DND-41 (cell line): ENCODE measurements around the gene SLC51A.

Experiments
- ATAC-seq: fragments of 200-7000 bp; cut with Tn5 transposase; 3 replicates; pipeline ENCODE4 v1.9.1; 2021; ENCODE audit warnings: low read depth; ENCODE audit not compliant: insufficient read depth
- DNase-seq: peaks from one replicate; pipeline ENCODE4 v3.0.0-alpha.2; 2020
- H2AFZ ChIP-seq: 2 replicates; pipeline ENCODE4 v1.6.0; 2012; ENCODE audit warnings: low read depth, low read length
- H3K27ac ChIP-seq: 2 replicates; pipeline ENCODE4 v1.5.1; 2012; ENCODE audit warnings: low read length, inconsistent platforms
- H3K27me3 ChIP-seq: fragments of 200-600 bp; sonication (generic); 2 replicates; pipeline ENCODE4 v1.6.0; 2012; ENCODE audit warnings: low read length, mild to moderate bottlenecking, inconsistent platforms; ENCODE audit not compliant: insufficient read depth, poor library complexity
- H3K36me3 ChIP-seq: 2 replicates; pipeline ENCODE4 v1.5.1; 2012; ENCODE audit warnings: low read length, inconsistent platforms; ENCODE audit not compliant: insufficient read depth
- H3K4me1 ChIP-seq: 2 replicates; pipeline ENCODE4 v1.5.1; 2012; ENCODE audit warnings: mild to moderate bottlenecking, low read length; ENCODE audit not compliant: insufficient read depth
- H3K4me2 ChIP-seq: 2 replicates; pipeline ENCODE4 v1.6.0; 2012; ENCODE audit warnings: mild to moderate bottlenecking, moderate library complexity, low read length, inconsistent platforms; ENCODE audit not compliant: insufficient read depth
- H3K4me3 ChIP-seq, 2 experiments: fragments of 200-600 bp in 1 of 2; shearing (Covaris generic) in 1 of 2; 2 replicates each; pipeline ENCODE4 v1.5.1; 2012 to 2016; ENCODE audit warnings: inconsistent platforms in 2 of 2, low read length in 2 of 2, mild to moderate bottlenecking in 2 of 2, low read depth in 1 of 2, moderate library complexity in 1 of 2
- H3K79me2 ChIP-seq: 2 replicates; pipeline ENCODE4 v1.6.0; 2012; ENCODE audit warnings: low read length, inconsistent platforms; ENCODE audit not compliant: insufficient read depth
- H3K9ac ChIP-seq: 2 replicates; pipeline ENCODE4 v1.6.0; 2012; ENCODE audit warnings: low read depth, mild to moderate bottlenecking, inconsistent platforms, low read length, moderate library complexity
- H3K9me3 ChIP-seq: 2 replicates; pipeline ENCODE4 v1.5.1; 2012; ENCODE audit warnings: low read length, moderate library complexity, mild to moderate bottlenecking, inconsistent platforms; ENCODE audit not compliant: insufficient read depth, severe bottlenecking
- H4K20me1 ChIP-seq: 2 replicates; pipeline ENCODE4 v1.6.0; 2012; ENCODE audit warnings: low read length; ENCODE audit not compliant: insufficient read depth
- CTCF ChIP-seq: IDR thresholded peaks from 2 replicates; pipeline ENCODE4 v1.5.1; 2012; ENCODE audit warnings: borderline replicate concordance, low read length, moderate library complexity, mild to moderate bottlenecking; ENCODE audit not compliant: poor library complexity, severe bottlenecking; ENCODE audit errors: extremely low read depth
- EZH2 ChIP-seq: IDR thresholded peaks from 3 replicates; pipeline ENCODE4 v1.6.1; 2012; ENCODE audit warnings: borderline replicate concordance, low read depth, mild to moderate bottlenecking, moderate library complexity, low read length, inconsistent platforms; ENCODE audit not compliant: severe bottlenecking

The SLC51A gene

GRCh38 chr3:196273655-196274054, 57.3 kb downstream of the SLC51A start:
- no peak overlapping the region for H3K9ac ChIP-seq
- H3K4me1 ChIP-seq = no peaks in the 10 kb centered on the region

DNA sequence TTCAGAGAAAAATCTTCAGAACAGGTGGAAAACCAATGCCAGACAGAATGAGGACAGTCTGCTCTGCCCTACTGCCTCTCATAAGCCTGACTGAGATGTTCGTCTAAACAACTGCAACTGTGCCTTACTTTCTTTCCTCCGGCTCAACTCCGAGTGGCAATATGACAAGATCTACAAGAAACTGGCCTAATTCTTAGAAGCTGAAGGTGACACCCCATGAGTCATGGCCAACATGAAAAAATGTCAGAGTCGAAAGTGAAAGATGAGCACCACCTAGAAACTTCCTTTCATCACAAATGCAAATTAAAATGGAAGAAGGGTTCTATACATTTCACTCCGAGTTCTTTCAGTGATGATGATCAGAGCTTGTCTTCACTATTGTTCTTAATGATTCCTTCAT, 58.3 kb downstream of the SLC51A start:
- ATAC-seq (no peak), DNase-seq (no peak)
- Histone ChIP-seq H3K4me1 (no peaks in the 10 kb centered on the region), H2AFZ (no peak overlapping the region), H3K36me3 (peaks cover 17% of the 10 kb centered on the region), H3K27ac (no peak overlapping the region), H3K4me2 (no peak overlapping the region), H3K9ac (no peak overlapping the region), H3K4me3 (no peak overlapping the region), H4K20me1 (0 out of 2 replicates have a peak, but pooled peaks cover 3% of the 10 kb centered on the region), H3K79me2 (peaks cover 47% of the 10 kb centered on the region), H3K27me3 (no peaks in the 10 kb centered on the region), H3K9me3 (peaks cover 14% of the 10 kb centered on the region)
- no peak for TF ChIP-seq CTCF
- no peak for TF ChIP-seq EZH2

More at GRCh38 chr3:196273655-196274054, 57.3 kb downstream of the SLC51A start:
- Histone ChIP-seq H3K36me3 (peaks cover 21% of the 10 kb centered on the region), H3K4me2 (no peak overlapping the region), H3K27me3 (no peaks in the 10 kb centered on the region), H2AFZ (no peak overlapping the region), H3K27ac (no peak overlapping the region), H3K4me3 (no peak overlapping the region), H3K9me3 (peaks cover 14% of the 10 kb centered on the region), H4K20me1 (0 out of 2 replicates have a peak, but pooled peaks cover 3% of the 10 kb centered on the region), H3K79me2 (peaks cover 41% of the 10 kb centered on the region)
- DNase-seq (no peak), ATAC-seq (no peak)
- TF ChIP-seq EZH2 (no peak), CTCF (no peak)

- no peak for ATAC-seq
- no peak for DNase-seq
- no peak for TF ChIP-seq CTCF
- no peak for TF ChIP-seq EZH2
- Histone ChIP-seq H3K4me3 (no peak overlapping the region), H3K9ac (no peak overlapping the region), H3K27ac (no peak overlapping the region), H3K4me1 (no peaks in the 10 kb centered on the region), H3K27me3 (no peaks in the 10 kb centered on the region), H4K20me1 (0 out of 2 replicates have a peak, but pooled peaks cover 3% of the 10 kb centered on the region), H3K79me2 (peaks cover 47% of the 10 kb centered on the region), H3K4me2 (no peak overlapping the region), H3K36me3 (peaks cover 16% of the 10 kb centered on the region), H2AFZ (no peak overlapping the region), H3K9me3 (peaks cover 14% of the 10 kb centered on the region)
These were observed 58.8 kb downstream of the SLC51A start for GRCh38 chr3:196275126-196275525.
